Stimulated activated CD8-positive, alpha-beta memory T cell treated with anti-CD3 and anti-CD28 coated beads, Interleukin-12 subunit alpha, Interleukin-12 subunit beta, amount 100 ng/mL, for 1 hour (primary cell): ENCODE data around the gene XAGE3.

Experiments used
- DNase-seq: peaks from one replicate; pipeline ENCODE4 v3.0.0-alpha.2; 2020; ENCODE audit warnings: low read depth

The XAGE3 gene

GRCh38 chrX:52839137-52839536, 28.7 kb downstream of the XAGE3 start:
- no peak for DNase-seq

- no peak for DNase-seq
Observed at GRCh38 chrX:52830551-52830950, 37.3 kb downstream of the XAGE3 start.

DNA sequence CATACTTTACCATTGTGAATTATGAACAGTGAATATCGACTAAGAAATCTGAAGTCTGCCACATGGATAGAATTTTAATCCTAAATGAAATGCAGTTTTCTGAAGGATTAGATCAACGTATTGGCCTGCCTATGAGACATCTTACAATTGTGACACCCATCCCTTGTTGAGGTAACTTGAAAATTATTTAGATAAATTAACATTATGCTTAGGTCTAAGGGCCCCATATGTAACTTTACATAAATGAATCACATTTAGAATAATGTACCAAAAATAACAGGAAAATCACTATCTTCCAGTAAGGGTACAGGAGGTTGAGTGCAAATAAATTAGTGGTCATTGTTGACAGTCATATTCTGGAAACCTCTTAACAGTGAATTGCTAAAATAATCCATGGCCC, 43.3 kb downstream of the XAGE3 start:
- no peak for DNase-seq

DNA sequence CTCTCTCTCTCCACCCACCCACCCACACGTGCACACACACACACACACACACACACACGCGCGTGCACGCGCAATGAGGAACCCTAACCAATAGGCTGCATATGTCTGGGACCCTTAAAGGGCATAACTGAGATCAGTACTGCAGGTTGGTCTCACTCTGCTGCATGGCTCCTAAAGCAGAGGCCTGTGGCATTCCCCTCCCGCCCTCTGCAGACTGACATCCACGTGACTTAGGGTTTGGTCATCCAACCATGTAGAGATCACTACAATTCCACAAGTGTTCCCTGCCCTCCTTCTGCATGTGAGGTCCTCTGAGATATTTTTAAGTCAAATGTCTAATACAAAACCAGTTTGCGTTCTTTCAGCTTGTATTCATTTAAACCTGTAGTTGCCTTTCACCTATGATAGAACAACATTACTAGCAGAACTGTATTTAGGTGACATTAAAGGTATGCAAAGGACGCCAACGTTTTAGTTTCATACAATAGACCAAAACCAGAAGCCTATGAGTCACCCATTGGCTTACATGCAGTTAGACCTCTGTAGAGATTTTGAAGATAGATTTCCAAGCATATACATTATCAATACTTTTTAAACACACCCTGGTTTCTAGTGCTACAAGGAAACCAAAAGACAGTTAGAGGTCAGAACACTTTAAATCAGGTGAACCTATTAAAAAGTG, 46.7 kb downstream of the XAGE3 start:
- no peak for DNase-seq

DNA sequence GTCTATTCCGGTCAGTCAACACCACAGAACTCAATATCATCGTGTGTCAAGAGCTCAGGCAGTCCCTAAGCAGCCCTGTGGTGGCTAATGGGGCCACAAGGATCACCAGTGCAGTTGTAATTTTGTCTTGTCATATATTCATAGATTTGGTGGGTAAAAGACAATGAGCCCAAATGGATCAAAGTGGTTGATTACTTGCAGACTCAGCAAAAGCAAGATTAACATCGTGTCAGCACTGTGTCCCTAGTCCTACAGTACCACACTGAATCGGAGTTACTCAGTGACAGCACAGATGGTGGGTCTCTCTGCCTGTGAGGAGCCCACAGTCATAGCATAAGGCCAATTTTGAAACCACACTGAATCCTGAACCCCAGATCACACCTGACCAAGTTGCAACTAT, 48.1 kb downstream of the XAGE3 start:
- no peak for DNase-seq
